Measurements from ENCODE around the gene NTPCR. TPM values are rescaled to one million over a fixed set of nuclear protein-coding genes. Genes with fewer than 3 reads are reported as not detected.

NTPCR gene
- total RNA-seq, 6 experiments from 2014 or later = 25.5 to 31.8 (median 28.2) TPM

DNA sequence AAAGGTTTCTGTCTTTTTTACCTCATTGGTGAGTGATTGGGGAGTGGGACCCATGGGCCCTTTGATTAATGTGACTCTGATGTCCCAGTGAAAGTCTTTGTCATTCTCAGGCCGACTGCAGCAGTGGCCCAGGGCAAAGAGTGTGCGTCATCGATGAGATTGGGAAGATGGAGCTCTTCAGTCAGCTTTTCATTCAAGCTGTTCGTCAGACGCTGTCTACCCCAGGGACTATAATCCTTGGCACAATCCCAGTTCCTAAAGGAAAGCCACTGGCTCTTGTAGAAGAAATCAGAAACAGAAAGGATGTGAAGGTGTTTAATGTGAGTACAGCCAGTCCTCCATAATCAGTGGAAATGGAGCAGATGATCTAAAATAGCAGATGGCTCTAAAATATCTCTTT is 19.4 kb downstream of the NTPCR start:
- Mint-ChIP-seq H3K9me3 (peaks cover 23% of the 10 kb centered on the region), H3K4me3 (no peak overlapping the region), H3K27ac (no peak overlapping the region), H3K36me3 (ENCODE audit: low read depth) (peaks cover 51% of the 10 kb centered on the region), H3K4me1 (ENCODE audit: low read depth) (peaks cover under 1% of the 10 kb centered on the region), H3K27me3 (ENCODE audit: insufficient read depth) (no peaks in the 10 kb centered on the region; the same call in none of the 2 replicates)
- no peak for DNase-seq
- TF ChIP-seq, protein P1, sequence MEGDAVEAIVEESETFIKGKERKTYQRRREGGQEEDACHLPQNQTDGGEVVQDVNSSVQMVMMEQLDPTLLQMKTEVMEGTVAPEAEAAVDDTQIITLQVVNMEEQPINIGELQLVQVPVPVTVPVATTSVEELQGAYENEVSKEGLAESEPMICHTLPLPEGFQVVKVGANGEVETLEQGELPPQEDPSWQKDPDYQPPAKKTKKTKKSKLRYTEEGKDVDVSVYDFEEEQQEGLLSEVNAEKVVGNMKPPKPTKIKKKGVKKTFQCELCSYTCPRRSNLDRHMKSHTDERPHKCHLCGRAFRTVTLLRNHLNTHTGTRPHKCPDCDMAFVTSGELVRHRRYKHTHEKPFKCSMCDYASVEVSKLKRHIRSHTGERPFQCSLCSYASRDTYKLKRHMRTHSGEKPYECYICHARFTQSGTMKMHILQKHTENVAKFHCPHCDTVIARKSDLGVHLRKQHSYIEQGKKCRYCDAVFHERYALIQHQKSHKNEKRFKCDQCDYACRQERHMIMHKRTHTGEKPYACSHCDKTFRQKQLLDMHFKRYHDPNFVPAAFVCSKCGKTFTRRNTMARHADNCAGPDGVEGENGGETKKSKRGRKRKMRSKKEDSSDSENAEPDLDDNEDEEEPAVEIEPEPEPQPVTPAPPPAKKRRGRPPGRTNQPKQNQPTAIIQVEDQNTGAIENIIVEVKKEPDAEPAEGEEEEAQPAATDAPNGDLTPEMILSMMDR (IDR thresholded peaks at IDR 0.05) = no peak

DNA sequence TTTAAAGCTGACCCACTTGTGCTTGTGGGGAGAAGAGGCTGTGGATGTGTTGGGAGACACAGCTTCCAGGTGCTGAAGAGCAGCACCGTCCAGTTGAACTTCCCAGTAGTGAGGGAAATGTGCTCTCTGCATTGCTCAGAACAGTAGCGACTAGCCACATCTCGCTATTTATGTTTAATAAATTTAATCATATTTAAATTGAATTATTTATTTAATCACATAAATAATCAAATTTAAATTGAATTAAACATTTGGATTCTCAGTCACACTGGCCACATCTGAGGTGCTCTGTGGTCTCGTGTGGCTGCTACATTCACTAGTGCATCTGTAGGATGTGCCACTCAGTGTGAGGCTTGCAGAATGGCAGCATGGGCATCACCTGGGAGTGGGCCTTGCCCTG is 20.1 kb downstream of the NTPCR start:
- Mint-ChIP-seq H3K27ac (no peak overlapping the region), H3K9me3 (peaks cover 24% of the 10 kb centered on the region), H3K27me3 (ENCODE audit: insufficient read depth) (no peaks in the 10 kb centered on the region; the same call in none of the 2 replicates), H3K36me3 (ENCODE audit: low read depth) (peaks cover 56% of the 10 kb centered on the region), H3K4me1 (ENCODE audit: low read depth) (peaks cover 7% of the 10 kb centered on the region), H3K4me3 (no peak overlapping the region)
- TF ChIP-seq, protein P1 (IDR thresholded peaks at IDR 0.05) = no peak
- DNase-seq = no peak

DNA sequence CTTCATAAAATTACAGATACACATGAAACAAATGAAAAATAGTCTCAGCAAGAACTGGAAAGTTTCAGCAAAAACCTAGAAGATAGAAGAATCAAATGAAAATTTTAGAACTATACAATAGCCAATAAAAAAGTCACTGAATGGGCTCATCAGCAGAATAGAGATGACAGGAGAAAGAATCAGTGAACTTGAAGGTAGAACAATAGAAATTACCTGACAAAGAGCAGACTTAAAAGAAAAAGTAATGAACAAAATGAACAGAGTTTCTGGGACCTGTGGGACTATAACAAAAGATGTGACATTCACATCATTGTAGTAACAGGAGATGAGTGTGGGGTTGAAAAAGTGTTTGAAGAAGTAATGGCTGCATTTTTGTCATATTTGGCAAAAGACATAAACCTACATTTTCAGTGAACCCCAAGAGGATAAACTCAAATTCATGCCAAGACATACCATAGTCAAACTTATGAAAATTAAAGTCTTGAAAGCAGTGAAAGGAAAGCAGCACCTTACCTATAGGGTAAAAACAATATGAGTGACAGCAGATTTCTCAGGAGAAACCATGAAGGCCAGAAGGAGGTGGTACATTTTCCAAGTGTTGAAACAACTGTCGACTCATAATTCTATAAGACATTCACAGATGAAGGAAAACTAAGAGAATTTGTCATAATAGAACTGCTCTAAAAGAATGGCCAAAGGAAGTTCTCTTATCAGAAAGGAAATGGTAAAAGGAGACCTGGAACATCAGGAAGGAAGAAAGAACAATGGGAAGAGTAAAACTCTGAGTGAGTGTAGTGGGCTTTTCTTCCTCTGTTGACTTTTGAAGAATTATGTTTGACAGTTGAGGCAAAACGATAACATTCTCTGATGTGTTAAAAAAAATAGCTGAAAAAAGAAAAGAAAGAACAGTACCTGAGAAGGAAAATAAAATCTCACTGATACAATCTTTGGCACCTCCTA is 23.5 kb downstream of the NTPCR start:
- TF ChIP-seq, protein P1 (IDR thresholded peaks at IDR 0.05) = no peak
- Mint-ChIP-seq H3K4me1 (ENCODE audit: low read depth) (peaks cover 7% of the 10 kb centered on the region), H3K27me3 (ENCODE audit: insufficient read depth) (no peaks in the 10 kb centered on the region; the same call in none of the 2 replicates), H3K4me3 (no peak overlapping the region), H3K9me3 (peaks cover 24% of the 10 kb centered on the region), H3K27ac (no peak overlapping the region), H3K36me3 (ENCODE audit: low read depth) (peaks cover 68% of the 10 kb centered on the region)
- DNase-seq = no peak

DNA sequence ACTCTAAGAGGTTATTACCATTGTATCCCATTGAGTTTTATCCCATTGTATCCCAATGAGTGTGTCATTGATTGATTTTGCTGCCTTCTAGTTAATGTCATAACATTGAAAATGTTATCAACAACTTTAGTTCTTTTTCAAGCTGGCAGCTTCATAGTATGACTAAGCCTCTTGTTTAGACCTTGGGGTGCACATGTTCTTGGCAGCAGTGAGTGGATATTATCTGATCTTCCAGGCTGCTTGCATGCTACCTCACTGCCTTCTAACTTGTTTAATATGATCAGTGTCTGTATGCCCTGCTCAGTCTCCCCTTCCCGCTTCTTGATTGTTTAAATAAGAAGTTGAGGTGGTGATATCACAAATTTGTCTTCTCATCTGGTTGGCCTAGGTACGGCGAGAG is 24.6 kb downstream of the NTPCR start:
- peaks cover 24% of the 10 kb centered on the region for H3K9me3 Mint-ChIP-seq
- no peak overlapping the region for H3K4me3 Mint-ChIP-seq
- peak; percentile 43 for DNase-seq
- peaks cover 7% of the 10 kb centered on the region for H3K4me1 Mint-ChIP-seq (ENCODE audit: low read depth)
- H3K27me3 Mint-ChIP-seq (ENCODE audit: insufficient read depth) = no peaks in the 10 kb centered on the region; the same call in none of the 2 replicates
- H3K36me3 Mint-ChIP-seq (ENCODE audit: low read depth) = peaks cover 61% of the 10 kb centered on the region
- no peak overlapping the region for H3K27ac Mint-ChIP-seq
- TF ChIP-seq, protein P1 (IDR thresholded peaks at IDR 0.05) = no peak

DNA sequence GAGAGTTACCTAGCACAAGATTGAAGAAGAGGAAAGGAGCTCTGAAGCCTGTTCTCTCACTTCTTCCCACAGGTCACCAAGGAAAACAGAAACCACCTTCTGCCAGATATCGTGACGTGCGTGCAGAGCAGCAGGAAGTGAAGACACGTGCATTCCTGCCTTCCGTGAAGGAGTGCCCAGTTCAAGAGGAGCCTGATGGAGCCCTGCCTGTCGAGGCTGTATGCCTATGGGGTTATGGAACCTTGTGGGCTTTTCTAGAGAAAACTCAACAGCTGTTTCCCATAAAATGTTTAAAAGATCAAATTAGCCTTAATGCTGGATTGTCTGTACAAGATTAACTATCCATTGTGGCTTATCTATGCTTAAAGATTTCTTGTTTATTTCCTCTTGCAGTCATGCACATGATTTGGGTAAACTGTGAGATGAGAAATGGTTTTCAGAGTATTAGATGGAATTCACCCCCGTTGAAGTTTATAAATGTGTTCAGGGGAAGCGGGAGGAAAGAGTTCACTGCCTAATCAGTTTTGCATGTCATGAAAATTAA is 27.8 kb downstream of the NTPCR start:
- H3K36me3 Mint-ChIP-seq (ENCODE audit: low read depth) = peaks cover 43% of the 10 kb centered on the region

More for the DNA sequence above, 27.8 kb downstream of the NTPCR start:
- Mint-ChIP-seq H3K4me1 (ENCODE audit: low read depth) (peaks cover 33% of the 10 kb centered on the region), H3K9me3 (peaks cover 18% of the 10 kb centered on the region), H3K4me3 (no peak overlapping the region), H3K27ac (no peak overlapping the region), H3K27me3 (ENCODE audit: insufficient read depth) (no peaks in the 10 kb centered on the region; the same call in none of the 2 replicates)
- TF ChIP-seq, protein P1 (IDR thresholded peaks at IDR 0.05) = no peak
- DNase-seq = no peak
